H1 (cell line): Measurements from ENCODE around the gene PLEKHN1. TPM values are rescaled to one million over a fixed set of nuclear protein-coding genes. Genes with fewer than 3 reads are reported as not detected.

Experiments used
- CTCF ChIA-PET: fragments of 300-600 bp; sonication (Branson Sonifier 250); formaldehyde crosslinking; loops from one replicate; lab custom pipeline; 2021; ENCODE audit not compliant: partially characterized antibody; lab: Charles Lee
- POLR2A ChIA-PET: fragments of 300-600 bp; sonication (Branson Sonifier 250); formaldehyde crosslinking; loops from one replicate; lab custom pipeline; 2021; ENCODE audit warnings: inconsistent platforms; ENCODE audit not compliant: partially characterized antibody; lab: Charles Lee
- DNase-seq, 2 experiments: peaks; one replicate each; pipeline versions ENCODE4 v3.0.0 to v3.0.0-alpha.2; 2010 to 2022; ENCODE audit warnings: low spot score in 2 of 2, low read depth in 1 of 2, mixed read lengths in 1 of 2
- FAIRE-seq: peaks from 2 replicates; lab custom pipeline; 2011; peaks lifted over from hg19 to GRCh38; lab: Jason Lieb, UNC
- H2AFZ ChIP-seq: 2 replicates; pipeline ENCODE4 v1.8.1; 2012; ENCODE audit warnings: low read length, inconsistent platforms
- H2AK5ac ChIP-seq: 2 replicates; pipeline ENCODE4 v1.6.1; 2013; ENCODE audit warnings: low read depth, low read length
- H2BK120ac ChIP-seq: replicated peaks from 2 replicates; pipeline ENCODE3; 2013; ENCODE audit warnings: low read depth, low read length, inconsistent platforms
- H2BK12ac ChIP-seq: 2 replicates; pipeline ENCODE4 v1.6.1; 2013; ENCODE audit warnings: low read depth, low read length
- H2BK15ac ChIP-seq: 2 replicates; pipeline ENCODE4 v1.6.1; 2013; ENCODE audit warnings: low read length
- H2BK20ac ChIP-seq: 2 replicates; pipeline ENCODE4 v1.6.1; 2013; ENCODE audit warnings: low read length
- H2BK5ac ChIP-seq: 2 replicates; pipeline ENCODE4 v1.6.1; 2013; ENCODE audit warnings: low read depth, low read length
- H3K14ac ChIP-seq: 2 replicates; pipeline ENCODE4 v1.6.1; 2013; ENCODE audit warnings: inconsistent platforms; ENCODE audit not compliant: insufficient read length
- H3K18ac ChIP-seq: 2 replicates; pipeline ENCODE4 v1.6.1; 2013; ENCODE audit warnings: low read length; ENCODE audit errors: extremely low read depth
- H3K23ac ChIP-seq: 2 replicates; pipeline ENCODE4 v1.6.1; 2013; ENCODE audit warnings: inconsistent platforms; ENCODE audit not compliant: insufficient read length
- H3K23me2 ChIP-seq: 2 replicates; pipeline ENCODE4 v1.6.1; 2013; ENCODE audit warnings: low read depth, low read length
- H3K27ac ChIP-seq: 2 replicates; pipeline ENCODE4 v1.6.1; 2011; ENCODE audit warnings: low read depth, low read length, inconsistent platforms
- H3K27me3 ChIP-seq, 4 experiments: replicated peaks in 1 of 4; 1 replicate in 1 of 4; 2 replicates in 3 of 4; pipeline versions ENCODE4 v1.6.1 to v1.8.1; 2011 to 2013; ENCODE audit warnings: low read length in 3 of 4, mild to moderate bottlenecking in 3 of 4, inconsistent platforms in 2 of 4, mixed read lengths in 2 of 4, moderate library complexity in 1 of 4; ENCODE audit not compliant: control insufficient read depth in 3 of 4, insufficient read depth in 3 of 4; ENCODE audit errors: extremely low read depth in 1 of 4
- H3K36me3 ChIP-seq, 4 experiments: 2 replicates each; pipeline versions ENCODE4 v1.6.1 to v1.8.1; 2011 to 2013; ENCODE audit warnings: mild to moderate bottlenecking in 4 of 4, low read length in 3 of 4, moderate library complexity in 2 of 4, control low read depth in 1 of 4, inconsistent platforms in 1 of 4; ENCODE audit not compliant: insufficient read depth in 4 of 4, control insufficient read depth in 2 of 4
- H3K4ac ChIP-seq: replicated peaks from 2 replicates; pipeline ENCODE3; 2013; ENCODE audit warnings: low read length, low read depth, mixed read lengths, inconsistent platforms; ENCODE audit not compliant: insufficient read length
- H3K4me1 ChIP-seq, 4 experiments: replicated peaks in 1 of 4; 1 replicate in 1 of 4; 2 replicates in 3 of 4; pipeline versions ENCODE4 v1.6.1 to v1.8.1; 2011 to 2013; ENCODE audit warnings: low read length in 3 of 4, inconsistent platforms in 2 of 4, mixed read lengths in 1 of 4; ENCODE audit not compliant: insufficient read depth in 4 of 4, control insufficient read depth in 3 of 4
- H3K4me2 ChIP-seq, 2 experiments: 2 replicates each; pipeline versions ENCODE4 v1.6.1 to v1.8.1; 2011 to 2013; ENCODE audit warnings: low read depth in 2 of 2, low read length in 2 of 2, control low read depth in 1 of 2, inconsistent platforms in 1 of 2, mild to moderate bottlenecking in 1 of 2; ENCODE audit not compliant: insufficient read depth in 1 of 2
- H3K4me3 ChIP-seq, 4 experiments: fragments of 200-600, 300-600 bp in 1 of 4; sonication (generic), shearing (Covaris generic), sonication (Bioruptor Twin) in 1 of 4; 2 replicates each; pipeline versions ENCODE4 v1.5.1 to v1.8.1; 2011 to 2016; ENCODE audit warnings: low read length in 4 of 4, low read depth in 3 of 4, control low read depth in 2 of 4, inconsistent platforms in 2 of 4, mild to moderate bottlenecking in 2 of 4, mixed read lengths in 1 of 4, moderate library complexity in 1 of 4; ENCODE audit not compliant: insufficient read depth in 2 of 4; ENCODE audit errors: extremely low read depth in 1 of 4
- H3K56ac ChIP-seq: replicated peaks from 2 replicates; pipeline ENCODE3; 2013; ENCODE audit warnings: low read depth, mild to moderate bottlenecking, mixed read lengths, low read length, inconsistent platforms; ENCODE audit not compliant: insufficient read length
- H3K79me1 ChIP-seq: 2 replicates; pipeline ENCODE4 v1.6.1; 2013; ENCODE audit warnings: low read depth, low read length, control low read depth
- H3K79me2 ChIP-seq, 2 experiments: 2 replicates each; pipeline versions ENCODE4 v1.6.1 to v1.8.1; 2012 to 2013; ENCODE audit warnings: low read length in 2 of 2, mild to moderate bottlenecking in 2 of 2, inconsistent platforms in 1 of 2; ENCODE audit not compliant: insufficient read depth in 2 of 2, control insufficient read depth in 1 of 2
- H3K9ac ChIP-seq, 4 experiments: replicated peaks in 1 of 4; 1 replicate in 1 of 4; 2 replicates in 3 of 4; pipeline versions ENCODE4 v1.6.1 to v1.8.1; 2011 to 2013; ENCODE audit warnings: low read depth in 3 of 4, low read length in 3 of 4, control low read depth in 2 of 4, mild to moderate bottlenecking in 2 of 4, moderate library complexity in 2 of 4, inconsistent platforms in 1 of 4; ENCODE audit errors: extremely low read depth in 1 of 4
- H3K9me3 ChIP-seq, 2 experiments: 2 replicates each; pipeline versions ENCODE4 v1.6.1 to v1.8.1; 2012 to 2013; ENCODE audit warnings: mild to moderate bottlenecking in 2 of 2, moderate library complexity in 2 of 2, control low read depth in 1 of 2, inconsistent platforms in 1 of 2, low read depth in 1 of 2, low read length in 1 of 2, mixed read lengths in 1 of 2; ENCODE audit not compliant: insufficient read depth in 2 of 2
- H4K20me1 ChIP-seq, 2 experiments: replicated peaks in 1 of 2; 2 replicates each; pipeline versions ENCODE3 to v1.8.1; 2011 to 2013; ENCODE audit warnings: inconsistent platforms in 2 of 2, low read length in 2 of 2, mild to moderate bottlenecking in 1 of 2; ENCODE audit not compliant: insufficient read depth in 2 of 2, control insufficient read depth in 1 of 2
- H4K5ac ChIP-seq: 2 replicates; pipeline ENCODE4 v1.6.1; 2013; ENCODE audit warnings: low read length, low read depth, mixed read lengths, inconsistent platforms; ENCODE audit not compliant: insufficient read length
- H4K8ac ChIP-seq: 2 replicates; pipeline ENCODE4 v1.8.0; 2013; ENCODE audit warnings: mild to moderate bottlenecking, moderate library complexity, low read length, inconsistent platforms; ENCODE audit not compliant: insufficient read depth; ENCODE audit errors: extremely low read depth
- H4K91ac ChIP-seq: replicated peaks from 2 replicates; pipeline ENCODE3; 2013; ENCODE audit warnings: low read length, mixed read lengths, inconsistent platforms; ENCODE audit not compliant: insufficient read length
- CBX8 ChIP-seq: fragments of 300-800, 300-1000 bp; sonication (generic); IDR thresholded peaks from 2 replicates; pipeline ENCODE4 v1.7.1; 2016; ENCODE audit warnings: low read depth, low read length, borderline replicate concordance
- E2F6 ChIP-seq: IDR thresholded peaks from 2 replicates; pipeline ENCODE4 v1.6.1; 2012; ENCODE audit warnings: inconsistent platforms
- EGR1 ChIP-seq: IDR thresholded peaks from 2 replicates; pipeline ENCODE4 v1.6.1; 2011; ENCODE audit warnings: low read depth, low read length, borderline replicate concordance
- RAD21 ChIP-seq, 2 experiments: IDR thresholded peaks in 1 of 2; conservative IDR thresholded peaks in 1 of 2; 2 replicates each; pipeline ENCODE4 v1.6.1; 2011; ENCODE audit warnings: low read depth in 2 of 2, low read length in 2 of 2, improper control_type of control experiment in 1 of 2, inconsistent platforms in 1 of 2, mild to moderate bottlenecking in 1 of 2, moderate library complexity in 1 of 2
- ZNF274 ChIP-seq: IDR thresholded peaks from 2 replicates; pipeline ENCODE4 v1.7.0; 2012; ENCODE audit warnings: low read length, borderline replicate concordance; ENCODE audit errors: extremely low read depth
- WGBS, 2 experiments: shearing (Covaris generic) in 1 of 2; methylation state at CpG; one replicate each; pipeline versions ENCODE4 v1.1.6 to v1.1.7; 2013 to 2015; ENCODE audit warnings: low lambda C conversion rate in 2 of 2, mixed read lengths in 2 of 2, inconsistent platforms in 1 of 2, low coverage in 1 of 2, missing lambda C conversion rate in 1 of 2; ENCODE audit not compliant: insufficient replicate concordance in 2 of 2, insufficient coverage in 1 of 2, insufficient read length in 1 of 2; ENCODE audit errors: extremely low coverage in 1 of 2, missing lambda C conversion rate in 1 of 2; 5-methylcytosine and 5-hydroxymethylcytosine counted together
- polyA plus RNA-seq, 7 experiments: library from polyadenylated mRNA; depleted of rRNA in 3 of 7; stranded (reverse) in 5 of 7; unstranded in 2 of 7; fragments of >200 nt in 5 of 7; fragments of 200-250 nt in 2 of 7; gene quantifications; 1 replicate in 5 of 7; 2 replicates in 1 of 7; 4 replicates in 1 of 7; pipeline versions ENCODE4 v1.2.1 to v1.2.3, GENCODE V29; 2011 to 2013; ENCODE audit warnings: missing spikeins in 2 of 7, mixed read lengths in 2 of 7
- total RNA-seq: library from RNA; stranded (reverse); fragmentation: NEBNext Ultra II Directional; extraction: Animal tissue kit (Norgen Biotek cat#: 25700); gene quantifications from 2 replicates; pipeline ENCODE4 v1.2.1, GENCODE V29; 2021
- TF ChIP-seq, protein P1 (sequence below), 3 experiments: IDR thresholded peaks; 1 replicate in 2 of 3; 2 replicates in 1 of 3; pipeline versions ENCODE4 v1.5.1 to v1.6.1; 2011; ENCODE audit warnings: low read length in 3 of 3, mild to moderate bottlenecking in 3 of 3, inconsistent platforms in 2 of 3, low read depth in 1 of 3, moderate library complexity in 1 of 3; ENCODE audit not compliant: insufficient read depth in 1 of 3; ENCODE audit errors: control extremely low read depth in 1 of 3

PLEKHN1 gene
- total and polyA plus RNA-seq, 2 of the 8 experiments (the other 6 are each of a cell fraction or from before 2014, with no cell fraction given), result 0.39 to 1.5 TPM

DNA sequence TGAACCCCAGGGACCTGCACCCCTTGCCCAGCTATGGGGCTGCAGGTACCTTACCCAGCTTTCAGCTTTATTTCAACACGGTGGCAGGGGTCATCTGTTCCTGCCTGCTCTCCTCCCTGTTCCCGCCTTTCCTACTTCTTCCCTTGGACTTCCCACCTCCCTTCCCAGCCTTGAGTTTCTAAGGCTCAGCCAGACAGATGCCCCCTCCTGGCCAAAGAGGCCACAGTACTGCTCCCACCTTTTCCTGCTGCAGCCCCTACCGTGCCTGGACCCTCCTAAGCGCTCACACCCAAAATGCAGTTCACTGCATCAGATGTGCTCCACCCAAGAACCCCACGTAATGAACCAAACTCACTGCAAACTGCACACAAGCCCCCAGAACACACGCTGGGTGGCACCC lies 14.9 kb upstream of the PLEKHN1 start:
- H4K20me1 ChIP-seq, result peaks cover 18 to 34% of the 10 kb centered on the region in 2 experiments

More for the DNA sequence above, 14.9 kb upstream of the PLEKHN1 start:
- Histone ChIP-seq H3K23me2 (no peaks in the 10 kb centered on the region), H2BK12ac (no peak overlapping the region), H3K23ac (no peak overlapping the region), H2AK5ac (no peak overlapping the region), H2AFZ (no peak overlapping the region), H3K9me3 (no peaks in the 10 kb centered on the region)
- CTCF ChIA-PET, result interaction anchor here (0.6 to 1.9 kb wide), 13 partner anchors 9 to 58 kb away, joined by 3 to 9 read pairs (median 4); partner anchors contain the start of gene PLEKHN1
- 0 out of 2 replicates have a peak, but pooled peaks have one; percentile 16 for TF ChIP-seq EGR1
- no peak for TF ChIP-seq CBX8
- peak; percentile 31 to 57 for TF ChIP-seq RAD21 (IDR thresholded peaks at IDR 0.05 in 1 of 2, conservative IDR thresholded peaks at IDR 0.05 in 1 of 2; ENCODE audit: low read depth in 2 of 2, low read length in 2 of 2)
- no peak for TF ChIP-seq ZNF274
- peak; percentile 79 for TF ChIP-seq E2F6
- TF ChIP-seq, protein P1, sequence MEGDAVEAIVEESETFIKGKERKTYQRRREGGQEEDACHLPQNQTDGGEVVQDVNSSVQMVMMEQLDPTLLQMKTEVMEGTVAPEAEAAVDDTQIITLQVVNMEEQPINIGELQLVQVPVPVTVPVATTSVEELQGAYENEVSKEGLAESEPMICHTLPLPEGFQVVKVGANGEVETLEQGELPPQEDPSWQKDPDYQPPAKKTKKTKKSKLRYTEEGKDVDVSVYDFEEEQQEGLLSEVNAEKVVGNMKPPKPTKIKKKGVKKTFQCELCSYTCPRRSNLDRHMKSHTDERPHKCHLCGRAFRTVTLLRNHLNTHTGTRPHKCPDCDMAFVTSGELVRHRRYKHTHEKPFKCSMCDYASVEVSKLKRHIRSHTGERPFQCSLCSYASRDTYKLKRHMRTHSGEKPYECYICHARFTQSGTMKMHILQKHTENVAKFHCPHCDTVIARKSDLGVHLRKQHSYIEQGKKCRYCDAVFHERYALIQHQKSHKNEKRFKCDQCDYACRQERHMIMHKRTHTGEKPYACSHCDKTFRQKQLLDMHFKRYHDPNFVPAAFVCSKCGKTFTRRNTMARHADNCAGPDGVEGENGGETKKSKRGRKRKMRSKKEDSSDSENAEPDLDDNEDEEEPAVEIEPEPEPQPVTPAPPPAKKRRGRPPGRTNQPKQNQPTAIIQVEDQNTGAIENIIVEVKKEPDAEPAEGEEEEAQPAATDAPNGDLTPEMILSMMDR (IDR thresholded peaks at IDR 0.05; ENCODE audit: control extremely low read depth in 1 of 3, insufficient read depth in 1 of 3, low read depth in 1 of 3, low read length in 3 of 3), result peak in 2 of 3 experiments; percentile 64 to 67; a peak in 3 of 4 replicates
- TF ChIP-seq, all 59 proteins: peak for 4
- no peak overlapping the region for H3K9ac ChIP-seq
- H3K27me3 ChIP-seq, result no peaks in the 10 kb centered on the region
- H3K4me3 ChIP-seq, result no peak overlapping the region
- H2BK120ac ChIP-seq, result no peak overlapping the region
- no peak overlapping the region for H3K4ac ChIP-seq
- H2BK5ac ChIP-seq, result no peak overlapping the region
- H4K5ac ChIP-seq, result no peak overlapping the region
- no peak overlapping the region for H3K4me2 ChIP-seq
- no peak overlapping the region for H3K56ac ChIP-seq
- H3K79me1 ChIP-seq, result peaks cover 8% of the 10 kb centered on the region
- no peak for DNase-seq
- peak overlapping the region; percentile 63; the same call in 1 of the 2 replicates for H4K8ac ChIP-seq
- H3K4me1 ChIP-seq, result no peaks in the 10 kb centered on the region; a peak in 1 of 7 replicates
- no peak overlapping the region for H3K27ac ChIP-seq
- no peak for FAIRE-seq
- no peaks in the 10 kb centered on the region; a peak in 1 of 4 replicates for H3K79me2 ChIP-seq
- H3K18ac ChIP-seq, result no peak overlapping the region
- H4K91ac ChIP-seq, result no peak overlapping the region
- H2BK20ac ChIP-seq, result no peak overlapping the region
- WGBS, 2 experiments, result 83% methylated on average over 6 of the region's 6 CpGs; no CpG with 5 or more reads in 1 of the 2 experiments
- POLR2A ChIA-PET, result interaction anchor here (1.0 to 8.8 kb wide), 3 partner anchors 9 to 46 kb away, joined by 3 to 65 read pairs (median 3); partner anchors contain the start of gene PLEKHN1
- no peak overlapping the region for H2BK15ac ChIP-seq
- H3K14ac ChIP-seq, result no peak overlapping the region
- peaks cover 8 to 65% (median 52%) of the 10 kb centered on the region in 4 experiments for H3K36me3 ChIP-seq
